GM13976 (cell line): ENCODE measurements around the gene CD58.

Experiments used
- DNase-seq: peaks from one replicate; pipeline ENCODE4 v3.0.0; 2012; ENCODE audit warnings: low spot score
- in situ Hi-C: fragments of 300-500 bp; cut with MboI; formaldehyde crosslinking; loops from one replicate; pipeline ENCODE4 v1.12.0; 2022; ENCODE audit warnings: low sequenced_read_pairs, mixed read lengths, inconsistent platforms; ENCODE audit not compliant: unreplicated experiment
- TF ChIP-seq, protein P1 (sequence below): IDR thresholded peaks from 2 replicates; pipeline ENCODE4 v1.5.1; 2012; ENCODE audit warnings: borderline replicate concordance, mild to moderate bottlenecking; ENCODE audit not compliant: insufficient read depth; ENCODE audit errors: extremely low read depth, missing control alignments, control extremely low read depth

The CD58 gene

DNA sequence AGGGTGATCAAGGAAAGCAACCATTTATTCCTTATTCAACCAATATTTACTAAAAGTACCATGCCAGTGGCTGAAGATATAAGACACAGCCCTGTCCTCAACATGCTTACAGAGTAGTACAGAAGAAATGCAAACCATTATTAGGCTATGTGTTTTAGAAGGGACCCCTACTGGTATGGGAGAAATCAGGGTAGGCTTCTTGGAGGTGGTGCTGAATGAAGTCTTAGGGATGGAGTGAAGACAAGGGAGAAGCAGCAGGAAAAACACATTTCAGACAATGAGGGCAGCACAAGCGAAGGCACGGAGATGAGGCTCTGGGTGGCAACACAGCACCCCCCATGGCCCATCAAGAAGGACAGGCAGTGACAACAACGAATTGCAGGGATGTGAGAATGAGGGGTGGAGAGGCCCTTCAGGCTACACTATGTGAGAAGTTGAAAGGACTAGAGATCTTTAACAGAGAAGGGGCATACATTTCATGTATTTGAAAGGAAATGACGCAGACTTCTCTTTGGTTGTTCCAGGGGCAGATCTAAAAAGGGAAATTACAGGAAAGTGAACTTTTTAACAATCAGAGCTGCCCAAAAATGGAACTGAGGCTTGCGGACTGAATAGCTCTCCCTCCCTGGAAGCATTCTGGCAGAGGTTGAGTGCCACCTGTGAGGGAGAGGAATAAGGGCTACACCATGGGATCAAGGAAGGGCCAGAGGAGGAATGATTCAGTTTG is 16.8 kb upstream of the CD58 start:
- DNase-seq: no peak
- TF ChIP-seq, protein P1, sequence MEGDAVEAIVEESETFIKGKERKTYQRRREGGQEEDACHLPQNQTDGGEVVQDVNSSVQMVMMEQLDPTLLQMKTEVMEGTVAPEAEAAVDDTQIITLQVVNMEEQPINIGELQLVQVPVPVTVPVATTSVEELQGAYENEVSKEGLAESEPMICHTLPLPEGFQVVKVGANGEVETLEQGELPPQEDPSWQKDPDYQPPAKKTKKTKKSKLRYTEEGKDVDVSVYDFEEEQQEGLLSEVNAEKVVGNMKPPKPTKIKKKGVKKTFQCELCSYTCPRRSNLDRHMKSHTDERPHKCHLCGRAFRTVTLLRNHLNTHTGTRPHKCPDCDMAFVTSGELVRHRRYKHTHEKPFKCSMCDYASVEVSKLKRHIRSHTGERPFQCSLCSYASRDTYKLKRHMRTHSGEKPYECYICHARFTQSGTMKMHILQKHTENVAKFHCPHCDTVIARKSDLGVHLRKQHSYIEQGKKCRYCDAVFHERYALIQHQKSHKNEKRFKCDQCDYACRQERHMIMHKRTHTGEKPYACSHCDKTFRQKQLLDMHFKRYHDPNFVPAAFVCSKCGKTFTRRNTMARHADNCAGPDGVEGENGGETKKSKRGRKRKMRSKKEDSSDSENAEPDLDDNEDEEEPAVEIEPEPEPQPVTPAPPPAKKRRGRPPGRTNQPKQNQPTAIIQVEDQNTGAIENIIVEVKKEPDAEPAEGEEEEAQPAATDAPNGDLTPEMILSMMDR: no peak
- in situ Hi-C loops: no loop called here

DNA sequence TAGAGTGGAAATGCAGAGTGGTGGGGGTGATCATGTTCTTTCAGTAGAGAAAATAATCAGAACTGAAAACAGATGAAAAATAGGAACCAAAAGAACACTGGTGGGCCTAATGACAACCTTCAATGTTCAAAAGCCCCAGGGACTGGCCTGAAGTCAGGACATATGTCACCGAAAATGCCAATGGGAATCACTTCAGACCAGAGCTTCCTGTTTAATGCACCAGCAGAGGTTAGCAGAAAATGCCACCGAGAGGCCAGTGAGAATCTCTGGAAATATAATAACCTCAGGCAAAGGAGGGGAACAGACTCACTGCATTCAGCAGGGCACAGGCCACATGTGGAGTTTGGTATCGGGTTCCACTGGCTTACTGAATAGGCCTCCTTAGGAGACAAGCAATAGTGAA is 15.9 kb upstream of the CD58 start:
- peak; percentile 53 for DNase-seq
- in situ Hi-C loops: no loop called here
- TF ChIP-seq, protein P1: no peak

DNA sequence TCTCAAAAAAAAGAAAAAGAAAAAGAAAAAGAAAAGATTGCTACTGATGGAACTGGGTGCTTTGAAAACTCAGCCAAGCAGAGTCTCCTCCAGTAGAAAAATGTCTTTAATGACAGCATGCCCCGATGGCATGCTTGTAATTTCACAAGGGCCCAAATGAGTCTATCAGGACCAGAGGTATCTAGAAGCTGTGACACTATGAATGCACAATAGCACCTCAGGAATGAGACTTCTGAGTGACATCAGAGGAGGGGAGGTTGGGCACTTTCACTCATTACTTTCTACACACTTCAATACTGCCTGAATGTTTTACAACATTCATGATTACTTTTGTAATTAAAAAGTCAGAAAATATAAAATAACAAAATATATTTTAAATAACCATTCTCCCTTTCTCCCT is 15.1 kb upstream of the CD58 start:
- in situ Hi-C loops: no loop called here
- no peak for DNase-seq

DNA sequence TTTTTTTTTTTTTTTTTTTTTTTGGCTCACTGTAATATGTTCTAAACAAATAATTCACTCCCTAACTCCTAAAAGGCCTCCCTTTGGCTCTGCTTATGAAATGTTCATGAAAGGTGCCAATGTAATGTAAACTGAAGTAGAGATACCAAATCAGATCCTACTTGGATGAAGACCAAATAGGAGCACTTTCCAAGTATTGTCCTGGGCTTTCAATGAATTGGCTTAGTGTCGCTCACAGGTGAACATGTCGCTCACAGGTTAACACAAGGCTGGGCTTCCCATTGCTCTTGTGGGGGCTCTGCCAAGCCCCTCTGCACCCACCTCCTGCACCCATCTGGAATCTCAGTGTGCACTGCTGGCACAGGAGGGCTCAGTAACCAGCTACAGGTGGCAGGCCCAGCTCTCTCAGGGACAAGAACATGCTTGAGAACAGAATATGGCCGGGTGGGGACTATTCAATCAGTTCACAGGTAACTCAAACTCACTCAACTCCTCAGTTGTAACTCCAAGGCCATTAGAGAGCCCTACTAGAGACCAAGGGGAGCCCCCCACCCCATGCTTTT is 10.6 kb upstream of the CD58 start:
- in situ Hi-C loops: no loop called here
- no peak for DNase-seq
- TF ChIP-seq, protein P1: no peak

More for the DNA sequence above, 15.1 kb upstream of the CD58 start:
- TF ChIP-seq, protein P1: no peak

DNA sequence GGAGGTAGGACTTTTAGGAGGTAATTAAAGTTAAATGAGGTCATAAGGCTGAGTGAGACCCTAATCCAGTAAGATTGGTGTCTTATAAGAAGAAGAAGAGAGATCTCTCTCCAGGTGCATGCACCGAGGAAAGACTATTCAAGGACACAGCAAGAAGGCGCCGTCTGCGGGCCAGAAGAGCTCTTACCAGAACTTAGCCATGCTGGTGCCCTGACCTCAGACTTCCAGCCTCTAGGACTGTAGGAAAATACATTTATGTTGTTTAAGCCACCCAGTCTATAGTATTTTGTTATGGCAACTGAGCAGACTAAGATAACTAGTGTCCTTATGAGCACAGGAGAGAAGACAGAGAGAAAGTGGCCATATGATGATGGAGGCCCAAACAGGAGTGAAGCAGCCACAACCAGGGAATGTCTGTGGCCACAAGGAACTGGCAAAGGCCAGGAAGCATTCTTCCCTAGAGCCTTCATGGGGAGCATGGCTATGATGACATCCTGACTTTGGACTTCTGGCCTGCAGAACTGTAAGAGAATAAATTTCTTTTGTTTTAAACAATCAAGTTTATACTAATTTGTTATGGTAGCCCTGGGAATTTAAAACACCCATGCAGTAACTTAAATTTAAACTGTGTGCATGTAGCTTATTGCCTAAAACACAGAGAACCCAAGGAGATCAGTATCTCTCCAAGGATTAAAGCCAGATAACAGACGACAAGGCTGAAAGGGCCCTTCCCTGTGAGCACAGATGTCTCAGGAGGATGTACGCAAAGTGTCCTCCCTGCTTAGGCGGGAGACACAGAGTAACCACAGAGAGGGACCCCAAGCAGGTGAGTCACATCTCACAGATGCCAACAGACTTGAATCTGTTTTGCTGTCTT is 9.9 kb upstream of the CD58 start:
- in situ Hi-C loops: no loop called here
- DNase-seq: no peak
- TF ChIP-seq, protein P1: no peak

DNA sequence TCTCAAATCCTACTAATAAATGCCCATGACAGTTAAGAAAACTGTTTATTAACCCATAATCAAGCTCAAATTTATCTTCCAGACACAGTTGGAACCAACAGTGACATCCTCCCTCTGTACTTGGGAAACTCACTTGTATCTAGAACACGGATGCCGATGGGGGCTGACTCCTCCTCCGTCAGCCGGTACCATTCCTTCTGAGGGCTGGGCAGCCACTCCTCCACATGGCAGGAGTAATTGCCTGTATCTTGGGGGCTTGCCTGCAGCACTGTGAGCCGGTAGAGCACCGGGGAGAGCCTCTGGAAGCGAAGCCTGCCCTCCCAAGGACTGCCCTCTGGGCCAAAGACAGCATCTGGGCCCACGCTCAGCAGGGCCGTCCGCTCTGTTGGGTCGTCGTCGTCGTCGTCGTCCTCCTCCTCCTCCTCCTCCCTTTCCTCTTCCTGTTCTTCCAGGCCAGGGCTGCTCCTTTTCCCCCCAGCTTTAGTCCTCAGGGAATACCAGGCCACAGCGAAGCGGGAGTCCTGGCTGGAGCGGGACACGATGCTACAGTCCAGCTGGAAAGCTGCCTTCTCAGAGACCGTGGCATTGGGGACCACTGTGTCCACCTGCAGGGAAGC is 8.5 kb upstream of the CD58 start:
- TF ChIP-seq, protein P1: no peak
- in situ Hi-C loops: loop anchor here (10.0 kb wide), 2 partner anchors 95 to 245 kb away; no protein-coding TSS in a partner anchor
- no peak for DNase-seq
